ENCODE measurements around the gene C16orf89.

DNA sequence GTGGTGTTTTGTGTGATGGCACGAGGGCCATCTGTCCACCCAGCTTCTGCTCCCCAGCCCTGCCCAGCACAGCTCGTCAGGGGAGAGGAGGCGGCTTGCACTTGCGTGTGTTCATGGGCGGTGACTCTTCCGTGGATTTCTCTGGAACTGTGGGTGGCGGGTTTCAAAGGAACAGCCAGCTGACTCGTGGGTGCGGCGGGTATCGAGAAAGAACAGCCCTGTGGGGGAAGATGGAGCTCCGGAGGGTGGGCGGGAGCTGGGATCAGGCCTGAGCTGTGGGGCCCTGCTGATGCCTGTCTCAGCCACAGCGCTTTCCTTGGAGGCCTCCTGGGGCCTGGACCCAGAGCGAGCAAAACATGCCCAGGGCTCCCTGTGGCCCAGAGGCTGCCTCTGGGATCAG, 45.2 kb downstream of the C16orf89 start:
- TF ChIP-seq ZFP30 (CRISPR knock-in tag; IDR thresholded peaks at IDR 0.05) (no peak), ZC3H10 (CRISPR knock-in tag; IDR thresholded peaks at IDR 0.05) (no peak), ARNTL (CRISPR knock-in tag; IDR thresholded peaks at IDR 0.05; ENCODE audit: borderline replicate concordance, low read depth) (no peak), TSHZ2 (CRISPR knock-in tag; IDR thresholded peaks at IDR 0.05) (no peak), BACH2 (CRISPR knock-in tag; IDR thresholded peaks at IDR 0.05; ENCODE audit: borderline replicate concordance) (no peak), TOX (CRISPR knock-in tag; IDR thresholded peaks at IDR 0.05; ENCODE audit: borderline replicate concordance) (no peak), ZFP3 (CRISPR knock-in tag; IDR thresholded peaks at IDR 0.05) (no peak)
